ENCODE results near the gene OTOGL. TPM values are rescaled to one million over a fixed set of nuclear protein-coding genes. Genes with fewer than 3 reads are reported as not detected.

The OTOGL gene
- total RNA-seq, 4 donors from 2014 or later, result 0.13 to 1.7 (median 0.23) TPM

DNA sequence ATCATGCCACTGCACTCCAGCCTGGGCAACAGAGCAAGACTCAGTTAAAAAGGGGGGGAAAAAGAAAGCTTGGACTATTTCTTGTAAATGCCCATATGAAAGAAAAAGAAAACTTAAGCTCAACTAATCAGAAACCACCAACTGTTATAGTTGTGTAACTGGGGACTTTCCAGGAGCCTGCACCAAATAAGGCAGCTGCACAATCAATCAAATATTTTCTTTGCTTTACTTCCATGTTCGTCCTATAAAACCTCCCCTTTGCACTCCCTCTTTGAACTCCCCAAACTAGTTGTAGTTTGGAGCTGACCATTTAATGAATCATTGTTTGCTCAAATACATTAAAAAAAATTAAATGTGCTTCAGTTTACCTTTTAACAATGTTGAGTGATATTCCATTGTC lies 54.9 kb downstream of the OTOGL start:
- TF ChIP-seq POLR2A (IDR thresholded peaks at IDR 0.05), result no peak
- TF ChIP-seq CTCF (IDR thresholded peaks at IDR 0.05), result no peak
- no peaks in the 10 kb centered on the region for H3K9me3 ChIP-seq
- no peak for DNase-seq
- no peak overlapping the region for H3K4me3 ChIP-seq
- H3K27me3 ChIP-seq, result no peaks in the 10 kb centered on the region
- H3K36me3 ChIP-seq, result no peaks in the 10 kb centered on the region
- H3K4me1 ChIP-seq, result no peaks in the 10 kb centered on the region
- H3K27ac ChIP-seq, result no peak overlapping the region

DNA sequence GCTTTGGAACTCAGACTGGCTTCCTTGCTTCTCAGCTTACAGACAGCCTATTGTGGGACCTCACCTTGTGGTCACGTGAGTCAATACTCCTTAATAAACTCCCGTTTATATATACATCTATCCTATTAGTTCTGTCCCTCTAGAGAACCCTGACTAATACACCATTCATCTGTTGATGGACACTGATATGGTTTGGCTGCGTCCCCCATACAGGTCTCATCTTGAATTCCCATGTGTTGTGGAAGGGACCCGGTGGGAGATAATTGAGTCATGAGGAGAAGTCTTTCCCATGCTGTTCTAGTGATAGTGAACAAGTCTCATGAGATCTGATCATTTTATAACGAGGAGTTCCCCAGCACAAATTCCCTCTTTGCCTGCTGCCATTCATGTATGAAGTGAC lies 57.0 kb downstream of the OTOGL start:
- Histone ChIP-seq H3K4me1 (no peaks in the 10 kb centered on the region), H3K4me3 (no peak overlapping the region), H3K9me3 (no peaks in the 10 kb centered on the region), H3K27me3 (no peaks in the 10 kb centered on the region), H3K27ac (no peak overlapping the region), H3K36me3 (no peaks in the 10 kb centered on the region)
- TF ChIP-seq CTCF (IDR thresholded peaks at IDR 0.05), result no peak
- TF ChIP-seq POLR2A (IDR thresholded peaks at IDR 0.05), result no peak
- no peak for DNase-seq

- H3K27me3 ChIP-seq, result no peaks in the 10 kb centered on the region
- H3K9me3 ChIP-seq, result no peaks in the 10 kb centered on the region
- no peaks in the 10 kb centered on the region for H3K4me1 ChIP-seq
- H3K27ac ChIP-seq, result no peak overlapping the region
- TF ChIP-seq CTCF (IDR thresholded peaks at IDR 0.05), result no peak
- no peak for TF ChIP-seq POLR2A (IDR thresholded peaks at IDR 0.05)
- H3K4me3 ChIP-seq, result no peak overlapping the region
- H3K36me3 ChIP-seq, result no peaks in the 10 kb centered on the region
- no peak for DNase-seq
These were observed 58.3 kb downstream of the OTOGL start for GRCh38 chr12:80157645-80158044.

- Histone ChIP-seq H3K4me1 (no peaks in the 10 kb centered on the region), H3K4me3 (no peak overlapping the region), H3K36me3 (no peaks in the 10 kb centered on the region), H3K9me3 (no peaks in the 10 kb centered on the region), H3K27me3 (no peaks in the 10 kb centered on the region), H3K27ac (no peak overlapping the region)
- no peak for DNase-seq
- TF ChIP-seq CTCF (IDR thresholded peaks at IDR 0.05) (no peak), POLR2A (IDR thresholded peaks at IDR 0.05) (no peak)
These were observed 62.3 kb downstream of the OTOGL start for GRCh38 chr12:80161612-80162011.

DNA sequence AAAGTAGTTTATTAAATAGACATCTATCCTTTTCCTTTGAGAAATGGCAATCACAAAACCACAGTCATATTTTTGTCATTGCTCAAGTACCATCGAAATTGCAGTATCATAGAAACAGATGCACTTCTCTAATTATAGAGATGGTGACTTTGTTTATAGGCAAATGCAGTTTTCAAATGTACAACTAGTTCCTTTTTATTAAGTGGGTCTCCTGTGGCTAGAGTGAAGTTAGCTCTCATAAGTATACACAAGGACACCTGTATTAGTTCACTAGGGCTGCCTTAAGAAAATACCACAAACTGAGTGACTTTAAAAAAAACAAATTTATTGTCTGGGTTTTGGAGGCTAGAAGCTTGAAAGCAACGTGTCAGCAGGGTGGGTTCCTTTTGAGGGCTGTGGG lies 62.8 kb downstream of the OTOGL start:
- no peak for DNase-seq
- Histone ChIP-seq H3K4me3 (no peak overlapping the region), H3K27ac (no peak overlapping the region), H3K9me3 (no peaks in the 10 kb centered on the region), H3K27me3 (no peaks in the 10 kb centered on the region), H3K4me1 (no peaks in the 10 kb centered on the region), H3K36me3 (no peaks in the 10 kb centered on the region)
- TF ChIP-seq POLR2A (IDR thresholded peaks at IDR 0.05), result no peak

DNA sequence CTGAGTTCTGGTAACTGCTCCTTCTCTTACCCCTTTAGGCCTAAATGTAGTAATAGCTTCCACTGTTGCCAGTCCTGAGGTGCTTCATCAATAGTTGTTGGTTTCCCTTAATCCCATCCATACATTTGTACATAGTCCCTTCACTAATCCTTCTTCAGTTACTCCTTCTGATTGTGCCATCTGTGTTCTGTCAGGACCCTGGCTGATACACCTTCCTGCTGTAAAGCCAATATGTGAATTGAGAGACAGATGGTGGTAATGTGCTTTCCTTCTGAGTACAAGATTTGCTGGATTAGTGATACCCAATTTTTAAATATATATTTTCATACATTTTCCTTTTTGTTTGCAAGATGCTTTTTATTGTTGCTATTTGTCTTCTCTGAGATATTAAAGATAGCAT lies 66.4 kb downstream of the OTOGL start:
- no peaks in the 10 kb centered on the region for H3K4me1 ChIP-seq
- no peak for DNase-seq
- no peaks in the 10 kb centered on the region for H3K36me3 ChIP-seq
- no peak for TF ChIP-seq CTCF (IDR thresholded peaks at IDR 0.05)
- no peak for TF ChIP-seq POLR2A (IDR thresholded peaks at IDR 0.05)
- no peak overlapping the region for H3K4me3 ChIP-seq
- H3K27me3 ChIP-seq, result no peaks in the 10 kb centered on the region
- no peaks in the 10 kb centered on the region for H3K9me3 ChIP-seq
- no peak overlapping the region for H3K27ac ChIP-seq
